HuH-7.5 (cell line): Measurements from ENCODE around the gene GNG12.
"Not testable (repeated sequence)": the region's sequence is repeated elsewhere in the genome, so short reads cannot be mapped to it uniquely, and the experiment has no call there.

Experiments used
- DNase-seq: peaks from one replicate; pipeline ENCODE4 v3.0.0; 2011; ENCODE audit warnings: low spot score

The GNG12 gene

GRCh38 chr1:67733681-67734322 lies 99.5 kb downstream of the GNG12 start:
- DNase-seq = no peak

- DNase-seq = no peak
Measured at GRCh38 chr1:67732750-67733151, 100.5 kb downstream of the GNG12 start.

GRCh38 chr1:67731322-67731721 lies 101.9 kb downstream of the GNG12 start:
- no peak for DNase-seq

- DNase-seq = not testable (repeated sequence)
Measured at GRCh38 chr1:67730312-67730711, 103.0 kb downstream of the GNG12 start.

GRCh38 chr1:67729872-67730271 lies 103.4 kb downstream of the GNG12 start:
- no peak for DNase-seq

- no peak for DNase-seq
Measured at GRCh38 chr1:67726224-67726623, 107.0 kb downstream of the GNG12 start.

GRCh38 chr1:67724928-67725560 lies 108.2 kb downstream of the GNG12 start:
- DNase-seq = no peak

- DNase-seq = no peak
Measured at GRCh38 chr1:67723620-67724019, 109.6 kb downstream of the GNG12 start.

GRCh38 chr1:67723126-67723525 lies 110.1 kb downstream of the GNG12 start:
- DNase-seq = no peak

GRCh38 chr1:67722292-67722944 lies 110.8 kb downstream of the GNG12 start:
- no peak for DNase-seq

- DNase-seq = no peak
Measured at GRCh38 chr1:67721650-67722291, 111.5 kb downstream of the GNG12 start.

- DNase-seq = no peak
Measured at GRCh38 chr1:67721112-67721511, 112.2 kb downstream of the GNG12 start.

GRCh38 chr1:67719329-67720196 lies 113.7 kb downstream of the GNG12 start:
- DNase-seq = no peak

- no peak for DNase-seq
Measured at GRCh38 chr1:67717876-67718275, 115.4 kb downstream of the GNG12 start.

GRCh38 chr1:67716800-67717199 lies 116.5 kb downstream of the GNG12 start:
- DNase-seq = no peak

- no peak for DNase-seq
Measured at GRCh38 chr1:67715819-67716218, 117.4 kb downstream of the GNG12 start.

- DNase-seq = no peak
Measured at GRCh38 chr1:67713057-67713846, 120.0 kb downstream of the GNG12 start.

GRCh38 chr1:67711855-67712212 lies 121.4 kb downstream of the GNG12 start:
- DNase-seq = no peak

- no peak for DNase-seq
Measured at GRCh38 chr1:67711158-67711854, 122.0 kb downstream of the GNG12 start.

- no peak for DNase-seq
Measured at GRCh38 chr1:67710417-67710816, 122.8 kb downstream of the GNG12 start.

- DNase-seq = no peak
Measured at GRCh38 chr1:67708606-67709005, 124.7 kb downstream of the GNG12 start.
